AG09319 (cell line): ENCODE measurements around the gene CARD10.

Experiments
- DNase-seq: peaks from one replicate; pipeline ENCODE4 v3.0.0-alpha.2; 2010; ENCODE audit warnings: low read depth; ENCODE audit errors: extremely low read depth
- CTCF ChIP-seq: IDR thresholded peaks from 2 replicates; pipeline ENCODE4 v1.5.1; 2011; ENCODE audit warnings: low read depth, mild to moderate bottlenecking, inconsistent platforms, low read length, moderate library complexity

Gene CARD10

GRCh38 chr22:37442135-37442534, 77.1 kb downstream of the CARD10 start:
- no peak for DNase-seq

GRCh38 chr22:37440875-37441274, 78.3 kb downstream of the CARD10 start:
- no peak for TF ChIP-seq CTCF
- DNase-seq = no peak

More at GRCh38 chr22:37442135-37442534, 77.1 kb downstream of the CARD10 start:
- no peak for TF ChIP-seq CTCF
